Bronchial epithelial cell (primary cell): Measurements from ENCODE around the gene KAZN. TPM values are rescaled to one million over a fixed set of nuclear protein-coding genes. Genes with fewer than 3 reads are reported as not detected.

Source experiments
- DNase-seq: peaks from one replicate; pipeline ENCODE4 v3.0.0-alpha.2; 2010; ENCODE audit warnings: low read depth
- FAIRE-seq: peaks from 2 replicates; lab custom pipeline; 2011; peaks lifted over from hg19 to GRCh38; lab: Jason Lieb, UNC
- H3K27me3 ChIP-seq: 2 replicates; pipeline ENCODE4 v1.5.1; 2011; ENCODE audit warnings: low read length; ENCODE audit not compliant: control insufficient read depth, insufficient read depth
- H3K36me3 ChIP-seq: 2 replicates; pipeline ENCODE4 v1.5.1; 2011; ENCODE audit warnings: low read length; ENCODE audit not compliant: control insufficient read depth, insufficient read depth
- H3K4me3 ChIP-seq: 2 replicates; pipeline ENCODE4 v1.5.1; 2011; ENCODE audit warnings: mild to moderate bottlenecking, low read depth, low read length, control low read depth
- CTCF ChIP-seq: IDR thresholded peaks from 2 replicates; pipeline ENCODE4 v1.5.1; 2011; ENCODE audit warnings: mild to moderate bottlenecking, moderate library complexity, low read length, control low read depth, inconsistent platforms; ENCODE audit not compliant: insufficient read depth, severe bottlenecking
- total RNA-seq: library from RNA; depleted of rRNA; stranded (reverse); fragments of >200 nt; gene quantifications from 2 replicates; pipeline ENCODE4 v1.2.1, GENCODE V29; 2014

Gene KAZN
- total RNA-seq, 1 donor from 2014 or later: 4.7 TPM

- FAIRE-seq: no peak
- H3K4me3 ChIP-seq: no peak overlapping the region
Measured at GRCh38 chr1:14825396-14825795, 226.9 kb downstream of the KAZN start.

GRCh38 chr1:14826172-14826636 lies 227.7 kb downstream of the KAZN start:
- DNase-seq (no peak), FAIRE-seq (peak; percentile 23)
- Histone ChIP-seq H3K36me3 (no peaks in the 10 kb centered on the region), H3K4me3 (no peak overlapping the region), H3K27me3 (no peaks in the 10 kb centered on the region)
- TF ChIP-seq CTCF: no peak

More at GRCh38 chr1:14825396-14825795, 226.9 kb downstream of the KAZN start:
- H3K36me3 ChIP-seq: no peaks in the 10 kb centered on the region
- H3K27me3 ChIP-seq: no peaks in the 10 kb centered on the region
- no peak for DNase-seq
- no peak for TF ChIP-seq CTCF

- H3K4me3 ChIP-seq: no peak overlapping the region
- no peak for TF ChIP-seq CTCF
- DNase-seq (no peak), FAIRE-seq (peak; percentile 40)
- no peaks in the 10 kb centered on the region for H3K36me3 ChIP-seq
- H3K27me3 ChIP-seq: no peaks in the 10 kb centered on the region
Measured at GRCh38 chr1:14826731-14827326, 228.3 kb downstream of the KAZN start.

GRCh38 chr1:14827870-14828269 lies 229.4 kb downstream of the KAZN start:
- H3K27me3 ChIP-seq: no peaks in the 10 kb centered on the region
- DNase-seq (no peak), FAIRE-seq (no peak)
- no peak for TF ChIP-seq CTCF
- H3K4me3 ChIP-seq: no peak overlapping the region
- no peaks in the 10 kb centered on the region for H3K36me3 ChIP-seq

- Histone ChIP-seq H3K36me3 (no peaks in the 10 kb centered on the region), H3K27me3 (no peaks in the 10 kb centered on the region), H3K4me3 (no peak overlapping the region)
- TF ChIP-seq CTCF: no peak
- no peak for FAIRE-seq
- no peak for DNase-seq
Measured at GRCh38 chr1:14828665-14829064, 230.2 kb downstream of the KAZN start.

- no peak for DNase-seq
- H3K4me3 ChIP-seq: no peak overlapping the region
- no peaks in the 10 kb centered on the region for H3K36me3 ChIP-seq
- FAIRE-seq: no peak
- H3K27me3 ChIP-seq: no peaks in the 10 kb centered on the region
- no peak for TF ChIP-seq CTCF
Measured at GRCh38 chr1:14835725-14836124, 237.2 kb downstream of the KAZN start.
